ENCODE data around the gene HIBADH.

The HIBADH gene

GRCh38 chr7:27705200-27705594, 42.5 kb upstream of the HIBADH start:
- Histone ChIP-seq H2BK12ac (ENCODE audit: low read length in 2 of 2) (no peak overlapping the region), H4K8ac (ENCODE audit: low read length) (no peak overlapping the region), H4K91ac (ENCODE audit: low read length) (no peak overlapping the region), H2AFZ (ENCODE audit: low read depth, low read length) (no peak overlapping the region), H3K27me3 (ENCODE audit: control insufficient read depth in 1 of 2, insufficient read depth in 1 of 2, low read length in 2 of 2) (no peaks in the 10 kb centered on the region), H3K23ac (ENCODE audit: low read length in 2 of 2) (no peak overlapping the region), H3K18ac (ENCODE audit: low read depth in 1 of 2, low read length in 2 of 2) (no peak overlapping the region), H3K9ac (ENCODE audit: low read length) (no peak overlapping the region), H3K9me3 (ENCODE audit: control insufficient read depth, low read length) (no peaks in the 10 kb centered on the region), H3K14ac (ENCODE audit: low read length in 2 of 2) (no peak overlapping the region), H3K4ac (ENCODE audit: low read depth in 1 of 2, low read length in 2 of 2) (no peak overlapping the region), H3K4me3 (ENCODE audit: insufficient read depth in 1 of 2, low read depth in 1 of 2, low read length in 2 of 2) (no peak overlapping the region), H3K27ac (ENCODE audit: low read length, poor library complexity, severe bottlenecking) (no peak overlapping the region), H2BK5ac (ENCODE audit: low read depth, low read length, poor library complexity, severe bottlenecking) (no peak overlapping the region), H3K4me1 (ENCODE audit: control insufficient read depth, insufficient read depth, low read depth, low read length) (peaks cover 2% of the 10 kb centered on the region), H3K36me3 (ENCODE audit: control insufficient read depth in 1 of 2, insufficient read depth in 2 of 2, low read depth in 1 of 2, low read length in 2 of 2) (no peaks in the 10 kb centered on the region), H3K4me2 (ENCODE audit: low read length, poor library complexity, severe bottlenecking) (no peak overlapping the region), H3K79me1 (replicated peaks; ENCODE audit: low read length, poor library complexity, severe bottlenecking) (no peaks in the 10 kb centered on the region), H2AK5ac (ENCODE audit: low read length, severe bottlenecking) (no peak overlapping the region), H2BK15ac (ENCODE audit: low read depth, poor library complexity, severe bottlenecking) (no peak overlapping the region), H2BK120ac (ENCODE audit: low read depth, low read length) (no peak overlapping the region)
- DNase-seq, result no peak
- 96% methylated on average over 2 of the region's 2 CpGs for WGBS

- no peak for DNase-seq
- no peak overlapping the region for H4K91ac ChIP-seq (ENCODE audit: low read length)
These were observed 41.9 kb upstream of the HIBADH start for GRCh38 chr7:27704422-27705199.

GRCh38 chr7:27703181-27703580, 40.5 kb upstream of the HIBADH start:
- no CpG with 5 or more reads among the region's 1 CpG for WGBS
- H3K14ac ChIP-seq (ENCODE audit: low read length in 2 of 2), result no peak overlapping the region
- no peak overlapping the region for H3K4me3 ChIP-seq (ENCODE audit: insufficient read depth in 1 of 2, low read depth in 1 of 2, low read length in 2 of 2)
- H3K18ac ChIP-seq (ENCODE audit: low read depth in 1 of 2, low read length in 2 of 2), result no peak overlapping the region
- H2BK12ac ChIP-seq (ENCODE audit: low read length in 2 of 2), result no peak overlapping the region
- H3K27ac ChIP-seq (ENCODE audit: low read length, poor library complexity, severe bottlenecking), result no peak overlapping the region
- H4K8ac ChIP-seq (ENCODE audit: low read length), result no peak overlapping the region
- H3K4ac ChIP-seq (ENCODE audit: low read depth in 1 of 2, low read length in 2 of 2), result no peak overlapping the region
- H2AFZ ChIP-seq (ENCODE audit: low read depth, low read length), result no peak overlapping the region
- no peak overlapping the region for H2BK120ac ChIP-seq (ENCODE audit: low read depth, low read length)
- DNase-seq, result no peak
- no peaks in the 10 kb centered on the region for H3K9me3 ChIP-seq (ENCODE audit: control insufficient read depth, low read length)
- no peak overlapping the region for H3K9ac ChIP-seq (ENCODE audit: low read length)
- H4K91ac ChIP-seq (ENCODE audit: low read length), result no peak overlapping the region
- H3K79me1 ChIP-seq (replicated peaks; ENCODE audit: low read length, poor library complexity, severe bottlenecking), result no peaks in the 10 kb centered on the region
- H3K4me1 ChIP-seq (ENCODE audit: control insufficient read depth, insufficient read depth, low read depth, low read length), result no peaks in the 10 kb centered on the region
- no peak overlapping the region for H2BK5ac ChIP-seq (ENCODE audit: low read depth, low read length, poor library complexity, severe bottlenecking)
- no peak overlapping the region for H3K4me2 ChIP-seq (ENCODE audit: low read length, poor library complexity, severe bottlenecking)
- no peaks in the 10 kb centered on the region for H3K27me3 ChIP-seq (ENCODE audit: control insufficient read depth in 1 of 2, insufficient read depth in 1 of 2, low read length in 2 of 2)
- no peak overlapping the region for H2AK5ac ChIP-seq (ENCODE audit: low read length, severe bottlenecking)
- H2BK15ac ChIP-seq (ENCODE audit: low read depth, poor library complexity, severe bottlenecking), result no peak overlapping the region
- no peaks in the 10 kb centered on the region for H3K36me3 ChIP-seq (ENCODE audit: control insufficient read depth in 1 of 2, insufficient read depth in 2 of 2, low read depth in 1 of 2, low read length in 2 of 2)
- H3K23ac ChIP-seq (ENCODE audit: low read length in 2 of 2), result no peak overlapping the region

More at GRCh38 chr7:27704422-27705199, 41.9 kb upstream of the HIBADH start:
- no peak overlapping the region for H2BK120ac ChIP-seq (ENCODE audit: low read depth, low read length)
- no peak overlapping the region for H3K23ac ChIP-seq (ENCODE audit: low read length in 2 of 2)
- no peak overlapping the region for H4K8ac ChIP-seq (ENCODE audit: low read length)
- H2BK12ac ChIP-seq (ENCODE audit: low read length in 2 of 2), result no peak overlapping the region
- H3K79me1 ChIP-seq (replicated peaks; ENCODE audit: low read length, poor library complexity, severe bottlenecking), result no peaks in the 10 kb centered on the region
- H3K36me3 ChIP-seq (ENCODE audit: control insufficient read depth in 1 of 2, insufficient read depth in 2 of 2, low read depth in 1 of 2, low read length in 2 of 2), result no peaks in the 10 kb centered on the region
- H3K9me3 ChIP-seq (ENCODE audit: control insufficient read depth, low read length), result no peaks in the 10 kb centered on the region
- no peak overlapping the region for H3K14ac ChIP-seq (ENCODE audit: low read length in 2 of 2)
- H3K4ac ChIP-seq (ENCODE audit: low read depth in 1 of 2, low read length in 2 of 2), result no peak overlapping the region
- H2AFZ ChIP-seq (ENCODE audit: low read depth, low read length), result no peak overlapping the region
- no peak overlapping the region for H3K4me2 ChIP-seq (ENCODE audit: low read length, poor library complexity, severe bottlenecking)
- no peak overlapping the region for H3K4me3 ChIP-seq (ENCODE audit: insufficient read depth in 1 of 2, low read depth in 1 of 2, low read length in 2 of 2)
- H2BK5ac ChIP-seq (ENCODE audit: low read depth, low read length, poor library complexity, severe bottlenecking), result no peak overlapping the region
- H3K18ac ChIP-seq (ENCODE audit: low read depth in 1 of 2, low read length in 2 of 2), result no peak overlapping the region
- H3K4me1 ChIP-seq (ENCODE audit: control insufficient read depth, insufficient read depth, low read depth, low read length), result no peaks in the 10 kb centered on the region
- no peak overlapping the region for H2AK5ac ChIP-seq (ENCODE audit: low read length, severe bottlenecking)
- no peak overlapping the region for H3K27ac ChIP-seq (ENCODE audit: low read length, poor library complexity, severe bottlenecking)
- no peaks in the 10 kb centered on the region for H3K27me3 ChIP-seq (ENCODE audit: control insufficient read depth in 1 of 2, insufficient read depth in 1 of 2, low read length in 2 of 2)
- no peak overlapping the region for H2BK15ac ChIP-seq (ENCODE audit: low read depth, poor library complexity, severe bottlenecking)
- H3K9ac ChIP-seq (ENCODE audit: low read length), result no peak overlapping the region
- 76% methylated on average over 2 of the region's 3 CpGs for WGBS

- no peak overlapping the region for H4K8ac ChIP-seq (ENCODE audit: low read length)
- H3K4me1 ChIP-seq (ENCODE audit: control insufficient read depth, insufficient read depth, low read depth, low read length), result no peaks in the 10 kb centered on the region
- no peak overlapping the region for H3K14ac ChIP-seq (ENCODE audit: low read length in 2 of 2)
- H2AFZ ChIP-seq (ENCODE audit: low read depth, low read length), result no peak overlapping the region
- H2BK120ac ChIP-seq (ENCODE audit: low read depth, low read length), result no peak overlapping the region
- no peak overlapping the region for H3K4me2 ChIP-seq (ENCODE audit: low read length, poor library complexity, severe bottlenecking)
- H3K4me3 ChIP-seq (ENCODE audit: insufficient read depth in 1 of 2, low read depth in 1 of 2, low read length in 2 of 2), result no peak overlapping the region
- H3K27me3 ChIP-seq (ENCODE audit: control insufficient read depth in 1 of 2, insufficient read depth in 1 of 2, low read length in 2 of 2), result no peaks in the 10 kb centered on the region
- H3K9me3 ChIP-seq (ENCODE audit: control insufficient read depth, low read length), result no peaks in the 10 kb centered on the region
- no peaks in the 10 kb centered on the region for H3K79me1 ChIP-seq (replicated peaks; ENCODE audit: low read length, poor library complexity, severe bottlenecking)
- H3K4ac ChIP-seq (ENCODE audit: low read depth in 1 of 2, low read length in 2 of 2), result no peak overlapping the region
- DNase-seq, result no peak
- H4K91ac ChIP-seq (ENCODE audit: low read length), result no peak overlapping the region
- no peak overlapping the region for H2BK12ac ChIP-seq (ENCODE audit: low read length in 2 of 2)
- H3K27ac ChIP-seq (ENCODE audit: low read length, poor library complexity, severe bottlenecking), result no peak overlapping the region
- H3K18ac ChIP-seq (ENCODE audit: low read depth in 1 of 2, low read length in 2 of 2), result no peak overlapping the region
- H3K36me3 ChIP-seq (ENCODE audit: control insufficient read depth in 1 of 2, insufficient read depth in 2 of 2, low read depth in 1 of 2, low read length in 2 of 2), result no peaks in the 10 kb centered on the region
- H3K23ac ChIP-seq (ENCODE audit: low read length in 2 of 2), result no peak overlapping the region
- H3K9ac ChIP-seq (ENCODE audit: low read length), result no peak overlapping the region
- H2BK5ac ChIP-seq (ENCODE audit: low read depth, low read length, poor library complexity, severe bottlenecking), result no peak overlapping the region
- 97% methylated on average over 4 of the region's 6 CpGs for WGBS
- no peak overlapping the region for H2BK15ac ChIP-seq (ENCODE audit: low read depth, poor library complexity, severe bottlenecking)
- no peak overlapping the region for H2AK5ac ChIP-seq (ENCODE audit: low read length, severe bottlenecking)
These were observed 37.8 kb upstream of the HIBADH start for GRCh38 chr7:27700501-27700900.

All from mesenchymal stem cell (in vitro differentiated cells and primary cell).